ENCODE results near the gene SNAPC3.

Gene SNAPC3

DNA sequence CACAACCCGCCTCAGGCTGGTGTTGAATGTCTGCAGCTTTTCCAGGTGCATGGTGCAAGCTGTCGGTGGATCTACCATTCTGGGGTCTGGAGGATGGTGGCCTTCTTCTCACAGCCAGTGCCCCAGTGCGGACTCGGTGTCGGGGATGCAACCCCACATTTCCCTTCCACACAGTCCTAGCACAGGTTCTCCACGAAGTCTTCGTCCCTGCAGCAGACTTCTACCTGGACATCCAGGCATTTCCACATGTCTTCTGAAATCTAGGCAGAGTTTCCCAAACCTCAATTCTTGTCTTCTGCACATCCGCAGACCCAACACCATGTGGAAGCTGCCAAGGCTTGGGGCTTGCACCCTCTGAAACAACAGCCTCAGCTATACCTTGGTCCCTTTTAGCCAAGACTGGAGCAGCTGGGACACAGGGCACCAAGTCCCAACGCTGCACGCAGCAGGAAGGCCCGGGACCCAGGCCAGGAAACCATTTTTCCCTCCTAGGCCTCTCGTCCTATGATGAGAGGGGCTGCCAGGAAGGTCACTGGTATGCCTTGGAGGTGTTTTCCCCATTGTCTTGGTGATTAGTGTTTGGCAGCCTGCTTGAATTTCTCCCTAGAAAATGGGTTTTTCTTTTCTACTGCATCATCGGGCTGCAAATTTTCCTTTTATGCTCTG is 69.9 kb downstream of the SNAPC3 start:
- no peak for DNase-seq

DNA sequence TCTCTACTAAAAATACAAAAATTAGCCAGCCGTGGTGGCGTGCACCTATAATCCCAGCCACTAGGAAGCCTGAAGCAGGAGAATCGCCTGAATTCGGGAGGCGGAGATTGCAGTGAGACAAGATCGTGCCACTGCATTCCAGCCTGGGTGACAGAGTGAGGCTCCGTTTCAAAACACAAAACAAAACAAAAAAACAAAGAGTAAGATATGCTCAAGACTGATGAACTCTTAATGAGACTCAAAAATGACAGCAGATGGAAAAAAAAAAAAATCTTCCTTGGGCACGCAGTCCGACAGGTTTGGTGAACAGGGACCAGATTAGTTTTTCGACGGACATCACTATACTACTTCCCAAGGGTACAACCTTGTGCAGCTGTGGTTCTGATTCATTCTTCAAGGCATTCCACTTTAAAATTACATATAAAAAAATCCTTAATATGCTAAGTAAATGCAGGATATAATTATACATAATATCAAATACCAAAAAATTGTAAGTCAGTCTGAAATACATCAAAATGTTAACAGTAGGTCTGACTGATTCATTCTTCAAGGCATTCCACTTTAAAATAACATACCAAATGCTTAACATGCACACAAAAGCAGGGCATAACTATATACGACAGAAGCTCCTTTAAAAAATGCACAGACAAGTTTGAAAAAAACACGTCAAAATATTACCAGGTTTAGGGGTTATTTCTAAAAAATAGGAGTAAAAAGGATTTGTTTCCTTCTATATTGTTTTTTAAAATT is 75.7 kb downstream of the SNAPC3 start:
- no peak for DNase-seq

DNA sequence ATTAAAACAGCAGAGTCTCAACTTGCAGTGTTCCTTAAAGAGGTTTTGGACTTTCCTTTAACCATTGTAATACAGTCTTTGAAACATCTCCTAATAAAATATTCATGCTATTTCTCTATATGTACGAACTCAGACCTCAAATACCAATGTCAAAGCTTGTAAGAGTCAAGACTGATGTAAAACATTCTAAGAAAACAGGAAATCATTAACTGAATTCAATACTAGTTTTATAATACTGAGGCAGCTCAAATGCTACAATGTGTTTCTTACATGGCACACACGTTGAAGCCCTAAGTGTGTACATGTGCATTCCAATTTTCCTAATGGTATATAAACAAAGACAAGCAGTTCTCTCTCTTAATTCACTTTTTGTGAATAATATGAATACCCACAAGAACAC is 76.5 kb downstream of the SNAPC3 start:
- no peak for DNase-seq

DNA sequence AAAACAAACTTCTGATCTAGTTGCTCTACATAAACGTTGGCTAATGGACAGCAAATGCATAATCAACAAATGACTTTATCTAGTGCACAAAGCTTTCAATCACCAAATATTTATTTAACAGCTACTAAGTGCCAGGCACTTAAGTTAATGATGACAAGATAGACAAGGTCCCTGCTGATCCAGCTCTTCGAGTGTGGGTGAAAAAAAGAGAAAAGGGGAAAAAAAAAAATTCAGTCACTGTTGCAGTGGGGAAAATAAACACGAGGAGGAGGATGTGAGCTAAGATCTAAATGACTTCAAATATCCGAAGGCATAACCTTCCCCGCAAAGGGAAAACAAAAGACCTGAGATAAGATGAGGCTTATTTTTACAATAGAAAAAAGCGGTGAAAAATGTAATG is 78.5 kb downstream of the SNAPC3 start:
- DNase-seq = no peak

DNA sequence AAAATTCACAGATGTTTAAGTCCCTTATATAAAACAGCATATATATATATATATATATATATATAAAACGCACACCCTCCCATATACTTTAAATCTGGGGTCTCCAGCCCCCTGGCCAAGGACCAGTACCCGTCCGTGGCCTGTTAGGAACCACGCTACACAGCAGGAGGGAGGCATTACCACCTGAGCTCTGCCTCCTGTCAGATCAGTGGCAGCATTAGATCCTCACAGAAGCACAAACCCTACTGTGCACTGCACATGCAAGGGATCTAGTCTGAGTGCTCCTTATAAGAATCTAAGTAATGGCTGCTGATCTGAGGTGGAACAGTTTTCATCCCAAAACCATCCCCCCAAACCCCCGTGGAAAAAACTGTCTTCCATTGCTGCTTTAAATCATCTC is 79.1 kb downstream of the SNAPC3 start:
- DNase-seq = no peak

DNA sequence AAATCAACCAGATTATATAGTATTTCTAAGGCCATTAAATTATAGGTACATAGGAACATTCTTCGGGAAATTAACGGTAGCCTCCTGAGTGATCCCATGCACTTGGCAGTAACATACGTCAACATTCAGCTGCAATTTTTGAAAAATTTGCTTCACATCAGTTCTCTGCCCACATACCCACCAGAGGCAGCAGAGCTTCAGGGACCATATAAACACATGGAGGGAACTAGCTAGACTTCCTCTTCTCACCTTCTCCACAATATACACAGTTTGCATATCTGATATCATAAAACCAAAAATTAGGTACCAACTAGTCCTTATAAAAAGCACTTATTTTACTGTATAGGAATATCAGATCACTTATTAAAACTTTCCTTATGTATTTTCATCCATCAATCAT is 83.2 kb downstream of the SNAPC3 start:
- no peak for DNase-seq

DNA sequence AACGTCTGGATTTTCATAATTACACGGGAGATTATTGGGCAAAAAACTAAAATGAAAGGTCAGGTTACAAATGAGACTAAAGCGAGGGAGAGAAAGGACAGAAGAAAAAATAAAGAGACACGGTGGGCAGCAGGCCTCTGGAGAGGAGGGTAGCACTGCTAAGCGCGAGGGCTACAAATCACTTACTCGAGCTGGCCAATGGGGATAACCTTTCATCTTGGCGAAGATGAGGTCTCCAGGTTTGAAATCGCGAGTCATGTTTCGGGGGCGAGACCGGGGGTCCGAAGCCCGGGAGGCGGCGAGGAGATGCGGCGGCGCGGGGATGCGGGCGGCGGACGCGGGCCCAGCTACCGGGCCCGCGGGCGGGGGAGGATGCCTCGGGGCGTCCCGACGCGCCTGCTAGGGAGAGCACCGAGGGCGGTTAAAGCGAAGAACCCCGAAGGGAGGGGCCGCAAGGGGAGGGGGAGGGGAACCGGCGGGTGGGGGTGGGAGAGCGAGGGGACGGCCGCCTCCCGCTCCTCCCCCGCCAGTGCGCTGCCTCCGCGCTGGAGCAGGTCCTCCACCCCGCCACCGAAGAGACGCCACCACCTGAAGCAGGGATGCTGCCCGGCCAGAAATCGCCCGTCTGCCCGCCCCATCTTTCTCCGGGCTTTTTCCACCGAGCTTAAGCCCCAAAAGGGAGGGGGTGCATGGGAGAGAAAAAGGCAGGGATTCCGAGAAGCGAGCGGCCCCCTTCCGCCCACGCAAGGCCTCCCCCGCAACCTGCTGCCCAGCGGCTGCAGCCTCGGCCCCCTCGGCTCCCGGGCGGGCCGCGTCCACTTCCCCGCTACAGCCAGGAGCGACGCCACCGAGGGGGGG is 87.5 kb downstream of the SNAPC3 start:
- peak; percentile 73 for DNase-seq

DNA sequence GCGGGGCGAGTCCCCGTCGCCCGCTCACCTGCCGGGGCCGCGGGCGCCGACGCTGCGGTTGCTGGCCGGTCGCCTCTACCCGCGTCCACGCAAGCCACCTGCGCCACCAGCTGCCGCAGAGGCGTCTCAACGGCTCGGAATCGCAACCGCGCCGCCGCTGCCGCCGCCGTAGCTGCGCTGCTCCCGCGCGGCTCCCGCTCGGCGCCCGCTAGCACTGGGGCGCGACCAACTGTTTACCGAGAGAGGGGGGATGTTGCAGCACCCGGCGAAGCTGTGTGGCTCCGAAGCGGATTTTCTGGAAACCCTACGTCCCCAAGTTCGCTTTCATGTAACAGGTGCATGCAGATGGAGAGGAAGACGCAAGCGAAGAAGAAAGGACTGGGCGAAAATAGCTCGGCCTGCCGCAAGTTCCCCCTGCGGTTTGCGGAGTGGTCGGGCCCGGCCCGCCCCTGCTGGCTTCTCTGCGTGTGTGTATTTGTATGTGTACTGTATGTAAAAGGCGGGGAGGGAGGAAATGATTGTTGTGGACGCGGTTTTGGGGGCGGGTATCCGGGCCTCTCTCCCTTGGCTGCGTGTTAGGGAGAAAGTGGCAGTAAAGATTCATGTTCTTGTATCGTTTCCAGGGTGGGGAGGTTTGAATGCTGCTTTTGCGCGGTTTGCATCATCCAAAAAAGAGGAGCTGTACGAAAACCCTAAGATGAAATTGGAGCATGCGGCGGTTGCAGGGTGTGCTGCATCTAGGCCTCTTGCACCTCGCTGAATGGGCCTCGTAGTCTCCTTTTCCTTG is 88.3 kb downstream of the SNAPC3 start, which contains the start of gene PSIP1:
Gene PSIP1 (minus strand): TSS at position 182 of the 787 bp plus-strand sequence. CDS start 782 bp downstream, outside the sequence.
- peak; percentile 89 for DNase-seq
